ENCODE measurements around the gene IL16.

Gene IL16

GRCh38 chr15:81209635-81210034, 13.0 kb downstream of the IL16 start:
- no peak for DNase-seq

GRCh38 chr15:81211376-81211775, 14.7 kb downstream of the IL16 start:
- DNase-seq, result no peak

- DNase-seq, result no peak
These were observed 17.3 kb downstream of the IL16 start for GRCh38 chr15:81213982-81214381.

- no peak for DNase-seq
These were observed 18.9 kb downstream of the IL16 start for GRCh38 chr15:81215531-81215930.

- DNase-seq, result no peak
These were observed 19.3 kb downstream of the IL16 start for GRCh38 chr15:81215983-81216382.

- peak; percentile 25 for DNase-seq
These were observed 19.7 kb downstream of the IL16 start for GRCh38 chr15:81216422-81216821.

GRCh38 chr15:81221449-81221848, 24.8 kb downstream of the IL16 start:
- DNase-seq, result no peak

GRCh38 chr15:81222007-81222406, 25.3 kb downstream of the IL16 start:
- DNase-seq, result no peak

DNA sequence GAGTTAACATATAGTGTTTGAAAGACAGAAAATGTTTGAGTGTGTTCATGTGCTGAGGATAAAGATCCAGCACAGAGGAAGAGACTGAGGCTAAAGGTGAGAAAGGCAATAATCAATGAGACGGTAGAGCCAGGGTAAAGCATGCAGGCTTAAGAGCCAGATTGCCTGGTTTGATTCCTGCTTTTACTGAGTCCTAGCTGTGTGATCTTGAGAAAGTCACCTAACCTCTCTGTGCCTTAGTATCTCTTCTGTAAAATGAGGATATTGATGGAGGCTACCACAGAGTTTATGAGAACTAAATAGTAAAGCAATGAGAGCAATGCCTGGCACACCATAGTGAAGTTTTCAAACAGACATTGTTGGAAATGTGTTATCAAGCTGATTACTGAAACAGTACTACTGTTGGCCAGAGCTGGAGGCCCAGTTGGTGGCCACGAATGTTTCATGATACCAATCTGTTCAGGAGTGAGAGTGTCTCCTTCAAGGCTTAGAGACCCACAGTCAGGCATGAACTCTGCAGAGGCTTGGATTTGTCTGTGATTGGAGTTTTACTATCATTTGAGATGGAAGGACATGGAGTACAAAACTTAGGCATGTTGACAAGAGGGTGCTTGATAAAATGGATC, 26.8 kb downstream of the IL16 start:
- no peak for DNase-seq

DNA sequence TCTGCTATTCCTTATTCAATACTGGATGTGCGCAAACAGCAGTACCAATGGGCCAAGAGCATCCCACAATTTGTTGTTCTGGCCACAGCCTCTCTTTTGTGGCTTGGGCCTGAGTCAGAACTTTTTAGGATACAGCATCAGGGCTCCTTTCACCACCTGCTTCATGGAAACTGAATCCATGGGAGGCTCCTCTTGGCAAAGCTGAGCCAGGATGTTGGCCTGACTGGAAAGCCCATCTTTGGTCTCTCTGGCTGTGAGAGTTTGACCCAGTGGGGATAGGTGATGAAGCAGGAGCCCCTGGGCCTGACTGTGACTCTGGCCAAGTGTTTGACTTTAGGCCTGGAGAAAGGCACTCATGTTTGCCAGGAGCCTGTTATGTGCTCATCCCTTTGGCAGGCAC, 27.6 kb downstream of the IL16 start:
- DNase-seq, result no peak

DNA sequence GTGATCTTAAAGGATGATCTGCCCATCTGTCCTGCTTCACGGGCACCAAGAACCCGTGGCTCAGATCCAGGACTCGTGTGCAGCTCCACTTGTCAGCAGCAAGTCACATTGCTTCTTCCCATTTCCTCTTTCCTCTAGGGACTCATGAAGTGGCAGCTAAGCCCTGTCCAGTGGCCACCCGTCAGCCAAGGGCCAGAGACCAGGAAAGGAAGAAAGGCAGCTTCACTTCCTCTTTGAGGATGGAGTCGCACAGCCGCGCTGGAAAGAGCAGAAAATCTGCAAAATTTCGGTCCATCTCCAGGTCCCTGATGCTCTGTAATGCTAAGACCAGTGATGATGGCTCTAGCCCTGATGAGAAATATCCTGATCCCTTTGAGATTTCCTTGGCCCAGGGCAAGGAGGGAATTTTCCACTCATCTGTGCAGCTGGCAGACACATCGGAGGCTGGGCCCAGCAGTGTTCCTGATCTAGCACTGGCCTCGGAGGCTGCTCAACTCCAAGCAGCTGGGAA, 28.5 kb downstream of the IL16 start:
- DNase-seq, result no peak

- no peak for DNase-seq
These were observed 31.0 kb downstream of the IL16 start for GRCh38 chr15:81227716-81228115.

DNA sequence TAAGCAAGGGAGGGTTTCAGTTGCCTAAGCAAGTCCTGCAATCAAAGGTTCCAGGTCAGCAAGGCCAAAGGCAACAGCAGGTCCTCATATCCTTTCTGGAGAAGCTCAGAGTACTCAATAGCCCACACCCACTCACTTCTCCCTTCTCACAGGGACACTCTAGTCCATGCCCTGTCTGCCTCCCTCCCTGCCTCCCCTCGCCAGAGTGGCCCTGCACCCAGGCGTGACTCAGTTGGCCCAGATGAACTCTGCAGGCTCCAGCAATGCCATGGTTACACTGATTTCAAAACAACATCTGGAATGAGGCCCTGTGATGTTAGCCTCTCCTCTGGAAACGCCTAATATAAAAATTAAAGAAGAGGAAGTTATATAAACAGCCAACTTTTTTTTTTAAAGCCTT, 32.9 kb downstream of the IL16 start:
- DNase-seq, result no peak

DNA sequence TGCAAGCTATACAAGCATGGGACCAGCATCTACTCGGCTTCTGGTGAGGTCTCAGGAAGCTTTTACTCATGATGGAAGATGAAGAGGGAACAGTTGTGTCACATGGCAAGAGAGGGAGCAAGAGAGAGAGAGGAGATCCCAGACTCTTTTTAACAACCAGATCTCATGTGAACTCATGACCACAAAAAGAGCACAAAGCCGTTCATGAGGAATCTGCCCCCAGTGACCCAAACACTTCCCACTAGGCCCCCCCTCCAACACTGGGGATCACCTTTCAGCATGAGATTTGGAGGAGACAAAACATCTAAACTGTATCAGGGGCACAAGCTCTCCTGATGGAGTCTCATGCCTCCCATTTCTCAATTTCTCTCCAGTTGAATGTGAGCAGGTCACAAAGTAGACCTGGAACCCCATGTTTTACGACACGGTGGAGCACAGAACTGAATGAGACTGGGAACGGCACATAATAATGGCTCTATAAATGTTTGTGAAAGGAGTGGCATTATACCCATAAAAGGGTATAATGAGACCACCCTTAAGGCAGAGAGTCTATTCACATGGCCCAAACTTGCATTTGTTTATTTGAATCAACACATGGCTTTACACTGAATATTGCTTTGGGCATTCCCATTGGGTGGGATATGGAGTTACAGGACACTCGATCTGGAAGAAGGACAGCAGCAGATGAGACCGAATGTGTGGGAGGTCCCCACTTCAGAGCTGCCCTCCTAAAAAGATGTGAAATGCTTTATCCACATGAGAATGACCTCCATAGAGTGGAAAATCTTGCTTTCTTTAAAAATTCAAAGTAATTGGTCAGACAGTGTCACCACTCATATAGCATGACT, 38.8 kb downstream of the IL16 start:
- DNase-seq, result no peak

DNA sequence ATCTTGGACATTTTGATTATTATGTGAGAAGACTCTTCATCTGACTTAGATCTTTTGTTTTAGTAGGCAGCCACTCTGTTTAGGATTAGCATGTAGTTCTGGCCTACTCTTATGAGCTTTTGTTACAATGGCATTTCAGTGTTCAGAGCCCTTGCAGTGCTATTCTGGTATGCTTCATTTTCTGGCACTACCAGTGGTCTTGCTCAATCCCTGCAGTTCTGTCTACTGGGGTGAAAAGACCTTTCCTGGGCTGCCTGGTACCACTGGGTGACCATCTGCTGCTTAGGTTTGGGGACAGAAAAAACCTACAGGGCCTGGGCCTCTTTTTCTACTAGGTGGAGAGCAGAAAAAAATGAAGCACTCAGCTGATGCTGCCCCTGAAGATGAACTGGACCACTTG, 42.5 kb downstream of the IL16 start:
- DNase-seq, result peak; percentile 39

DNA sequence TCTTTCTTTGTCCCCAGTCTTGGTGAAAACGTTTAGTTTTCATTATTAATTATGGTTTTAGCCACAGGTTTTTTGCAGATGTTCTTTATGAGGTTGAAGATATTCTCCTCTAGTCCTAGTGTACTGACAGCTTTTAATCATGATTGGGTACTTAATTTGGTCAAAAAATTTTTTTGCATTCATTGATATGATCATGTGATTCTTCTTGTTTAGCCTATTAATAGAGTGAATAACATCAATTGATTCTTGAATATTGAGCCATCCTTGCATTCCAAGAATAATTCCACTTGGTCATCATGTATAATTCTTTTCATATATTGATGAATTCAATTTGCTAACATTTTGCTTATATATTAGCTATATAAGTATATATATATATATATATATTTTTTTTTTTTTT, 46.1 kb downstream of the IL16 start:
- DNase-seq, result no peak

- DNase-seq, result no peak
These were observed 47.6 kb downstream of the IL16 start for GRCh38 chr15:81244306-81244705.

- peak; percentile 12 for DNase-seq
These were observed 57.2 kb downstream of the IL16 start for GRCh38 chr15:81253846-81254245.

- no peak for DNase-seq
These were observed 57.7 kb downstream of the IL16 start for GRCh38 chr15:81254277-81254915.

DNA sequence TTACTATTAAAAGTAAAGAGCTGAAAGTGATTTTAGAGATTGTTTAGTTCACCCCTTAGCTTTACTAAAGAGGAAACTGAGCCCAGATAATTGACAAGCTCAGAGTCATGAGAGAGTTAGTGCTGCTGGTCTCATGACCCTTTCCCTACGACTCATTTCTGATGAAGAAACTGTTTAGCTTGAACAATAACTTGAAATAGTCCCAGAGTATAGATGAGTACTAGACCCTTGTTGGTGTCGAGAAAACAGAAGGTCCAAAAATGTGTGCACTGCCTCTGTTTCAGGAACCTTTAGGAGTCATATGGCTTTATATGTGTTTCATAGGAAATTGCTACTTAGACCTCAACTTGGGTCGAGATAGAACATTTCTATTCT, 58.2 kb downstream of the IL16 start:
- DNase-seq, result no peak

GRCh38 chr15:81255315-81255957, 58.8 kb downstream of the IL16 start:
- DNase-seq, result no peak

- DNase-seq, result no peak
These were observed 59.3 kb downstream of the IL16 start for GRCh38 chr15:81255958-81256320.

DNA sequence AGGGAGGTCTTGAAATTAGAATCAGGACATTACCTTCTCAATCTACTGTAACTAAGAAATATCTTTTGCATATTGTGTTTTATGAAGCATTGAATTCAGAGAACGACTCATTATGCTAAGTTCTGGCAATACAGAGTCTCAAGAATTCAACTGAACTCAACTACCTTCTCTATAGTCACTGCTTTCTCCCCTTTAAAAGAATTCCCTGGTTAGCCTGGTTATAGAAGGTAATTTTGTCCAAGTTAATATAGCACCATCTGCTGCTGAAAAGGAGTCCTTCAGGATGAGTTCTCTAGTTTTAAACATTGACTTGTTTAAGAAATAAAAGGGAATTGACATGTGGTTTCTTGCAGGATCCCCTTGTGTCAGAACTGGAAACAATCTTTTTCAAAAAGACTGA, 60.2 kb downstream of the IL16 start:
- peak; percentile 72 for DNase-seq

GRCh38 chr15:81257435-81257834, 60.8 kb downstream of the IL16 start:
- no peak for DNase-seq
